Fibroblast of lung (primary cell): ENCODE results near the gene RNF167. TPM values are rescaled to one million over a fixed set of nuclear protein-coding genes. Genes with fewer than 3 reads are reported as not detected.

ENCODE experiments used
- DNase-seq, 2 donors: peaks; one replicate each; pipeline versions ENCODE4 v3.0.0 to v3.0.0-alpha.2; 2010; ENCODE audit warnings: low read depth in 2 of 2
- H2AFZ ChIP-seq: 2 replicates; pipeline ENCODE4 v1.5.1; 2012; ENCODE audit warnings: low read length, control low read depth, inconsistent platforms
- H3K27ac ChIP-seq: 2 replicates; pipeline ENCODE4 v1.5.1; 2011; ENCODE audit warnings: low read length, control low read depth; ENCODE audit not compliant: insufficient read depth
- H3K27me3 ChIP-seq: 2 replicates; pipeline ENCODE4 v1.5.1; 2011; ENCODE audit warnings: mild to moderate bottlenecking, low read length; ENCODE audit not compliant: control insufficient read depth, insufficient read depth
- H3K36me3 ChIP-seq: 2 replicates; pipeline ENCODE4 v1.5.1; 2011; ENCODE audit warnings: low read length; ENCODE audit not compliant: control insufficient read depth, insufficient read depth
- H3K4me1 ChIP-seq: 2 replicates; pipeline ENCODE4 v1.5.1; 2011; ENCODE audit warnings: low read length; ENCODE audit not compliant: control insufficient read depth, insufficient read depth; ENCODE audit errors: extremely low read depth
- H3K4me2 ChIP-seq: 2 replicates; pipeline ENCODE4 v1.5.1; 2011; ENCODE audit warnings: low read length, control low read depth; ENCODE audit not compliant: insufficient read depth; ENCODE audit errors: extremely low read depth
- H3K4me3 ChIP-seq, 4 experiments: fragments of 200-600 bp in 1 of 4; sonication (generic) in 1 of 4; replicated peaks in 1 of 4; 2 replicates each; pipeline ENCODE4 v1.5.1; 2011 to 2016; ENCODE audit warnings: low read length in 4 of 4, low read depth in 3 of 4, mild to moderate bottlenecking in 3 of 4, control low read depth in 2 of 4, inconsistent platforms in 1 of 4, mixed read lengths in 1 of 4; ENCODE audit not compliant: insufficient read depth in 1 of 4; ENCODE audit errors: control extremely low read depth in 1 of 4
- H3K79me2 ChIP-seq: 2 replicates; pipeline ENCODE4 v1.5.1; 2012; ENCODE audit warnings: mild to moderate bottlenecking, low read length, inconsistent platforms; ENCODE audit not compliant: control insufficient read depth, insufficient read depth
- H3K9ac ChIP-seq: 2 replicates; pipeline ENCODE4 v1.5.1; 2011; ENCODE audit warnings: mild to moderate bottlenecking, low read length, control low read depth; ENCODE audit not compliant: insufficient read depth
- H3K9me3 ChIP-seq: 2 replicates; pipeline ENCODE4 v1.5.1; 2012; ENCODE audit warnings: low read depth, low read length; ENCODE audit not compliant: control insufficient read depth, insufficient read depth
- H4K20me1 ChIP-seq: 2 replicates; pipeline ENCODE4 v1.5.1; 2011; ENCODE audit warnings: low read length; ENCODE audit not compliant: control insufficient read depth, insufficient read depth; ENCODE audit errors: extremely low read depth
- EZH2 ChIP-seq: IDR thresholded peaks from 2 replicates; pipeline ENCODE4 v1.5.1; 2012; ENCODE audit warnings: low read length, control low read depth, mild to moderate bottlenecking; ENCODE audit errors: missing control alignments
- polyA plus RNA-seq, 2 donors: library from polyadenylated mRNA; depleted of rRNA in 1 of 2; stranded (reverse) in 1 of 2; unstranded in 1 of 2; fragments of >200 nt; gene quantifications; 2 replicates each; pipeline ENCODE4 v1.2.1, GENCODE V29; 2011 to 2012; ENCODE audit warnings: missing spikeins in 1 of 2
- total RNA-seq: library from RNA; depleted of rRNA; stranded (reverse); fragments of >200 nt; gene quantifications from 2 replicates; pipeline ENCODE4 v1.2.1, GENCODE V29; 2014
- TF ChIP-seq, protein P1 (sequence below), 2 donors: IDR thresholded peaks in 1 of 2; conservative IDR thresholded peaks in 1 of 2; 1 replicate in 1 of 2; 2 replicates in 1 of 2; pipeline ENCODE4 v1.5.1; 2011 to 2012; ENCODE audit warnings: low read length in 2 of 2, control low read depth in 1 of 2, inconsistent platforms in 1 of 2, low read depth in 1 of 2, mild to moderate bottlenecking in 1 of 2

The RNF167 gene
- total and polyA plus RNA-seq, 2 donors (not counting 1 experiment from before 2014, with no cell fraction given) = 22.8 to 52.6 TPM

DNA sequence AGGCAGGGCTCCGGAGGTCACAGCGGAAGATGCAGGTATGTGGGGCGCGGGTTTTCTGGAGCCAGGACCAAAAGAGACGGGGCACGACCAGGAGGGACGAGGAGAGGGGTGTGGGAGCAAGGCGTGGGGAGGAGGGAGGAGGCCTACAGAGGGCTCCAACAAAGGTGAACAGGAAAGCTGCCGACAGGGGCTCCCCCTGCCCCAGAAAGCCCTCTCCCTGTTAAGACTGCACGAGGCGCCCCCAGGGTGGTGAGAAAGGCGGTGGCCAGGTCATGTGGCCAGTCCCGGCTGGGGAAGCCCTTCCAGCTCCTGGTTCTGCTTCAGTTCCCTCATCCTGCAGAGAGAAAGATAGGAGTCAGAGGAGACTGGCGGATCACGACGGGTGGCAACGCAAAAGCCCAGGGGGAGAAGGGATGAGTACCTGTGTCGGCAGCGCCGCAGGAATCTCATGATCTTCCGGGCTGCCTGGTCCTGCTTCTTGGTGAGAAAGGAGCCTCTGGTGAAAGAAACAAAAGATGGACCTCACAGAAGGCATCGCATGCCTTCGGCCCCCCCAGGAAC, 28.5 kb downstream of the RNF167 start:
- DNase-seq = no peak
- peak overlapping the region; percentile 74 for H3K9ac ChIP-seq
- no peak overlapping the region for H2AFZ ChIP-seq
- H3K4me3 ChIP-seq = peak overlapping the region; percentile 15 to 87 (median 57)
- peaks cover 10% of the 10 kb centered on the region for H3K36me3 ChIP-seq
- H3K4me1 ChIP-seq = peaks cover 19% of the 10 kb centered on the region
- TF ChIP-seq, protein P1, sequence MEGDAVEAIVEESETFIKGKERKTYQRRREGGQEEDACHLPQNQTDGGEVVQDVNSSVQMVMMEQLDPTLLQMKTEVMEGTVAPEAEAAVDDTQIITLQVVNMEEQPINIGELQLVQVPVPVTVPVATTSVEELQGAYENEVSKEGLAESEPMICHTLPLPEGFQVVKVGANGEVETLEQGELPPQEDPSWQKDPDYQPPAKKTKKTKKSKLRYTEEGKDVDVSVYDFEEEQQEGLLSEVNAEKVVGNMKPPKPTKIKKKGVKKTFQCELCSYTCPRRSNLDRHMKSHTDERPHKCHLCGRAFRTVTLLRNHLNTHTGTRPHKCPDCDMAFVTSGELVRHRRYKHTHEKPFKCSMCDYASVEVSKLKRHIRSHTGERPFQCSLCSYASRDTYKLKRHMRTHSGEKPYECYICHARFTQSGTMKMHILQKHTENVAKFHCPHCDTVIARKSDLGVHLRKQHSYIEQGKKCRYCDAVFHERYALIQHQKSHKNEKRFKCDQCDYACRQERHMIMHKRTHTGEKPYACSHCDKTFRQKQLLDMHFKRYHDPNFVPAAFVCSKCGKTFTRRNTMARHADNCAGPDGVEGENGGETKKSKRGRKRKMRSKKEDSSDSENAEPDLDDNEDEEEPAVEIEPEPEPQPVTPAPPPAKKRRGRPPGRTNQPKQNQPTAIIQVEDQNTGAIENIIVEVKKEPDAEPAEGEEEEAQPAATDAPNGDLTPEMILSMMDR (conservative IDR thresholded peaks at IDR 0.05 in 1 of 2, IDR thresholded peaks at IDR 0.05 in 1 of 2; ENCODE audit: low read depth in 1 of 2, low read length in 2 of 2) = no peak
- TF ChIP-seq EZH2 = no peak
- H3K4me2 ChIP-seq = peak overlapping the region; percentile 83
- no peaks in the 10 kb centered on the region for H3K9me3 ChIP-seq
- H3K79me2 ChIP-seq = peaks cover 15% of the 10 kb centered on the region
- no peaks in the 10 kb centered on the region for H3K27me3 ChIP-seq
- no peaks in the 10 kb centered on the region for H4K20me1 ChIP-seq
- H3K27ac ChIP-seq = peak overlapping the region; percentile 97

DNA sequence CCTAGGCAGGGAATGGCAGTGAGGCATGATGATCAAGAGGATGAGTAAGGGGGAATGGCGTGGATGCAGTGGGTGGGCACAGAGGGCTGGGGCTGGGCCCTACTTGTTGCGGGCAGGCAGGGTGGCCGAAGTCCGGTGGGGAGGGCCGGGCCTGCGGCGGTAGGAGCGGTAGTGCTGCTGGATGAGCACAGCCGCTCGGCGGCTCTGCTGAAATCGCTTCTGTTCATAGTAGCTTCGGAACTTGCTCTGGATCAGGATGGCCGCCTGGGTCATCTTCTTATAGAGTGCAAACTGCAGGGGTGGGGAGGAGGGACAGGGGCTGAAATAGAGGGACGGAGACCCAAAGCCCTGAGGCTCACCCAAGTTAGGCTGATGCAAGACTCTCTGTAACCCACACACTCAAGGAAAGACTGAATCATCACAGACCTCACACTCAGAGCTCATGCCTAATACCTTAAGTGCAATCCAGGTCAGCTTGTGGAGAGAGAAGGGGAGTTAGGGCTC, 29.0 kb downstream of the RNF167 start:
- Histone ChIP-seq H3K9me3 (no peaks in the 10 kb centered on the region), H3K27ac (peak overlapping the region; percentile 97), H3K4me3 (peak overlapping the region; percentile 15 to 87 (median 57)), H3K79me2 (peaks cover 15% of the 10 kb centered on the region), H3K9ac (peak overlapping the region; percentile 74), H3K36me3 (peaks cover 13% of the 10 kb centered on the region), H3K4me1 (peaks cover 19% of the 10 kb centered on the region), H2AFZ (no peak overlapping the region), H3K27me3 (no peaks in the 10 kb centered on the region), H4K20me1 (no peaks in the 10 kb centered on the region), H3K4me2 (peak overlapping the region; percentile 83)
- TF ChIP-seq EZH2 = no peak
- TF ChIP-seq, protein P1 (conservative IDR thresholded peaks at IDR 0.05 in 1 of 2, IDR thresholded peaks at IDR 0.05 in 1 of 2; ENCODE audit: low read depth in 1 of 2, low read length in 2 of 2) = no peak
- DNase-seq = peak; percentile 94 to 97

- H3K36me3 ChIP-seq = peaks cover 13% of the 10 kb centered on the region
- peaks cover 19% of the 10 kb centered on the region for H3K4me1 ChIP-seq
- H3K4me2 ChIP-seq = peak overlapping the region; percentile 83
- H3K27ac ChIP-seq = peak overlapping the region; percentile 97
- no peaks in the 10 kb centered on the region for H3K27me3 ChIP-seq
- TF ChIP-seq, protein P1 (conservative IDR thresholded peaks at IDR 0.05 in 1 of 2, IDR thresholded peaks at IDR 0.05 in 1 of 2; ENCODE audit: low read depth in 1 of 2, low read length in 2 of 2) = no peak
- TF ChIP-seq EZH2 = no peak
- no peaks in the 10 kb centered on the region for H3K9me3 ChIP-seq
- H3K4me3 ChIP-seq = peak overlapping the region in 3 of 4 experiments; percentile 33 to 87 (median 81)
- no peaks in the 10 kb centered on the region for H4K20me1 ChIP-seq
- no peak overlapping the region for H2AFZ ChIP-seq
- peak overlapping the region; percentile 9 for H3K9ac ChIP-seq
- DNase-seq = peak; percentile 47 to 58
- H3K79me2 ChIP-seq = peaks cover 15% of the 10 kb centered on the region
Observed at GRCh38 chr17:4969551-4970173, 29.6 kb downstream of the RNF167 start.
